Panc1 (cell line): ENCODE data around the gene CKB. TPM values are rescaled to one million over a fixed set of nuclear protein-coding genes. Genes with fewer than 3 reads are reported as not detected.

Source experiments
- ATAC-seq: fragments of 200-7000 bp; cut with Tn5 transposase; 2 replicates; pipeline ENCODE4 v1.9.1; 2020; ENCODE audit warnings: mild to moderate bottlenecking, moderate library complexity
- BruUV-seq: library from RNA; stranded (reverse); fragments of 400-500 nt; replicated peaks from 2 replicates; lab custom pipeline; 2021; lab: Mats Ljungman, UMichigan
- CTCF ChIA-PET: fragments of 300-600 bp; sonication (Branson Sonifier 250); formaldehyde crosslinking; loops from one replicate; lab custom pipeline; 2022; ENCODE audit warnings: antibody characterized with exemption; lab: Charles Lee
- POLR2A ChIA-PET: fragments of 300-600 bp; sonication (Branson Sonifier 250); formaldehyde crosslinking; loops from one replicate; lab custom pipeline; 2022; ENCODE audit warnings: antibody characterized with exemption; lab: Charles Lee
- DNase-seq: peaks from one replicate; pipeline ENCODE4 v3.0.0-alpha.2; 2010; ENCODE audit warnings: low read depth, low spot score
- H3K27ac ChIP-seq: 2 replicates; pipeline ENCODE4 v1.5.1; 2011; ENCODE audit warnings: mild to moderate bottlenecking, low read length, inconsistent platforms
- H3K27me3 ChIP-seq: fragments of 200-500 bp; sonication (Bioruptor generic); 2 replicates; pipeline ENCODE4 v1.6.0; 2014; ENCODE audit warnings: low read length, inconsistent platforms; ENCODE audit not compliant: control insufficient read depth, insufficient read depth
- H3K36me3 ChIP-seq: fragments of 200-500 bp; sonication (Bioruptor generic); 2 replicates; pipeline ENCODE4 v1.5.1; 2014; ENCODE audit warnings: inconsistent platforms, mild to moderate bottlenecking, low read length, moderate library complexity; ENCODE audit not compliant: control insufficient read depth, insufficient read depth
- H3K4me1 ChIP-seq: 2 replicates; pipeline ENCODE4 v1.5.1; 2011; ENCODE audit warnings: inconsistent platforms, mild to moderate bottlenecking, low read length, moderate library complexity; ENCODE audit not compliant: control insufficient read depth, insufficient read depth
- H3K4me3 ChIP-seq, 2 experiments: 2 replicates each; pipeline ENCODE4 v1.5.1; 2011 to 2012; ENCODE audit warnings: low read depth in 2 of 2, low read length in 2 of 2, mild to moderate bottlenecking in 2 of 2, inconsistent platforms in 1 of 2, moderate library complexity in 1 of 2
- H3K9me3 ChIP-seq: fragments of 200-500 bp; sonication (Bioruptor generic); 2 replicates; pipeline ENCODE4 v1.5.1; 2014; ENCODE audit warnings: low read depth, mild to moderate bottlenecking, inconsistent platforms, low read length, moderate library complexity; ENCODE audit not compliant: control insufficient read depth, insufficient read depth
- POLR2AphosphoS5 ChIP-seq: IDR thresholded peaks from 2 replicates; pipeline ENCODE4 v1.6.1; 2012; ENCODE audit warnings: mild to moderate bottlenecking, low read depth, low read length, moderate library complexity
- SIN3A ChIP-seq: IDR thresholded peaks from 2 replicates; pipeline ENCODE4 v1.6.1; 2012; ENCODE audit warnings: low read depth, mild to moderate bottlenecking, low read length, moderate library complexity, borderline replicate concordance; ENCODE audit not compliant: insufficient read depth
- TCF7L2 ChIP-seq: IDR thresholded peaks from 2 replicates; pipeline ENCODE4 v1.6.1; 2011; ENCODE audit warnings: mild to moderate bottlenecking, low read depth, low read length, inconsistent platforms
- in situ Hi-C: cut with HindIII; loops from 2 replicates; pipeline ENCODE4 v1.10.0; 2016; ENCODE audit warnings: low sequenced_read_pairs, low pct_unique_long_range_greater_than_20kb
- intact Hi-C: fragments of 100-400 bp; cut with micrococcal nuclease; formaldehyde crosslinking; loops from one replicate; pipeline ENCODE4 v1.10.0; 2022; ENCODE audit not compliant: unreplicated experiment
- total RNA-seq: library from RNA; stranded (reverse); gene quantifications from one replicate; pipeline ENCODE4 v1.2.1, GENCODE V29; 2021; ENCODE audit not compliant: unreplicated experiment
- TF ChIP-seq, protein P1 (sequence below): fragments of 450-650 bp; IDR thresholded peaks from 2 replicates; pipeline ENCODE4 v1.5.1; 2017; ENCODE audit warnings: mild to moderate bottlenecking
- TF ChIP-seq, protein P2 (sequence below), 2 experiments: IDR thresholded peaks; 2 replicates each; pipeline ENCODE4 v1.6.1; 2011 to 2012; ENCODE audit warnings: low read depth in 2 of 2, control low read depth in 1 of 2, low read length in 1 of 2, mild to moderate bottlenecking in 1 of 2, moderate library complexity in 1 of 2; ENCODE audit not compliant: insufficient read depth in 1 of 2

Gene CKB
- total RNA-seq, 1 experiment from 2014 or later, result 436 TPM

DNA sequence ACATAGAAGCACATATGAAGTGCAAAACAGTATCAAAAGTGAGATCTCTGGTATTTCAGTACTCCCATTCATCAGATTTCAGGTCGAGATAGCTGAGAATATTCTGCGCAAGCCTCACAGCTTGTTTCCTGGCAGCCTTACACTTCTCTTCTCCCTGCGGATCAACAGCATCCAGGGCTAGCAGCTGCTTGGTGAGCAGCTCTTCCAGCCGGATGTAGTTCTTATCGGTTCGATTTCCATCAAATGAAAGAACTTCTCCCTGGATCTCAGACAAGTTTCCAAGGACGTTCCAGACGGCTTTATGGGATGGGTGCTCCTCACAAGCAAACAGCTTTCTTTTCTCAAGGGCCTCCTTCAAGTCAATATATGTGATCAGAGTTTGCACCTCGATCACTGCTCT lies 37.1 kb upstream of the CKB start:
- TSS peak; percentile 63 for BruUV-seq

DNA sequence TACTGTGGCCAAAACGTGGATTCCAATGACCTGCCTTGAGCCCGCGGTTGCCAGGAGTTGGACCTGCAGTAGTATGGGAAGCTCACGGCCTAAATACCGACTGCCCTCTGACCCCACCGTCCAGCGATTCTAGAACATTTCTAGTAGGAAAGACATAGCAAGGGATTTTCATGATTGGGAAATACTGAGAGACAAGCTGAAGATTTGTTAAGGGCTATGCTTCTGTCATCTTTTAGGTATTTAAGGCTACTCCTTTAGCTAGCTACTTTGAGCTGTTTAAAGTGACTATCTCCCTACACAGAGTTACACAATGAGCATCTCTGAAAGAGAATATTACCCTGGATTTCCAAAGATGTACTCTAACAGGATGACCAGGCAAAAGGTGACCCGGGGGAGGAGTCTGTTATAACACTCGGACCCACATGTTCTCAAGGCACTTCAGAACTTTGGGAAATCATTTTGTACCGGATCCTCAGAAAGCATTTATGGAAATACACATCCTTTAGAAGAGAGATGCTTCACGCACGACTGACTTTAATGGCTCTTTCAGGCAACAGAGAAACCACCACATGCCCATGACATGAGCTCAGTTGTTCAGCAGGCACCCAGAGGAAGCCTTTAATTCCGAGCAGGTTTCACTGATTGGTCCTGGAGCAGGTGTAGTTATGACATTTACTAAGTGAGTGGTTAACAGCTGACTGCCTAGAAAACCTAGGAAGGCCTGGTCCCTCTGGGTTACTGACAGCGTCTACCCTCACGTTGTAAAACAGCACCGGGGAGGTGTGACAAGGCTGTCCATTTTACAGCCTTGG lies 35.6 kb upstream of the CKB start:
- ATAC-seq (no peak), DNase-seq (no peak)
- no TSS peak for BruUV-seq
- POLR2A ChIA-PET, result interaction anchor here (0.6 to 1.0 kb wide), 2 partner anchors 30 to 37 kb away, joined by 3 to 4 read pairs; no protein-coding TSS in a partner anchor
- CTCF ChIA-PET, result no interaction called here
- peaks cover 42% of the 10 kb centered on the region for H3K4me1 ChIP-seq
- TF ChIP-seq, protein P1, sequence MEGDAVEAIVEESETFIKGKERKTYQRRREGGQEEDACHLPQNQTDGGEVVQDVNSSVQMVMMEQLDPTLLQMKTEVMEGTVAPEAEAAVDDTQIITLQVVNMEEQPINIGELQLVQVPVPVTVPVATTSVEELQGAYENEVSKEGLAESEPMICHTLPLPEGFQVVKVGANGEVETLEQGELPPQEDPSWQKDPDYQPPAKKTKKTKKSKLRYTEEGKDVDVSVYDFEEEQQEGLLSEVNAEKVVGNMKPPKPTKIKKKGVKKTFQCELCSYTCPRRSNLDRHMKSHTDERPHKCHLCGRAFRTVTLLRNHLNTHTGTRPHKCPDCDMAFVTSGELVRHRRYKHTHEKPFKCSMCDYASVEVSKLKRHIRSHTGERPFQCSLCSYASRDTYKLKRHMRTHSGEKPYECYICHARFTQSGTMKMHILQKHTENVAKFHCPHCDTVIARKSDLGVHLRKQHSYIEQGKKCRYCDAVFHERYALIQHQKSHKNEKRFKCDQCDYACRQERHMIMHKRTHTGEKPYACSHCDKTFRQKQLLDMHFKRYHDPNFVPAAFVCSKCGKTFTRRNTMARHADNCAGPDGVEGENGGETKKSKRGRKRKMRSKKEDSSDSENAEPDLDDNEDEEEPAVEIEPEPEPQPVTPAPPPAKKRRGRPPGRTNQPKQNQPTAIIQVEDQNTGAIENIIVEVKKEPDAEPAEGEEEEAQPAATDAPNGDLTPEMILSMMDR, result no peak
- no peak for TF ChIP-seq POLR2AphosphoS5
- TF ChIP-seq, protein P2, sequence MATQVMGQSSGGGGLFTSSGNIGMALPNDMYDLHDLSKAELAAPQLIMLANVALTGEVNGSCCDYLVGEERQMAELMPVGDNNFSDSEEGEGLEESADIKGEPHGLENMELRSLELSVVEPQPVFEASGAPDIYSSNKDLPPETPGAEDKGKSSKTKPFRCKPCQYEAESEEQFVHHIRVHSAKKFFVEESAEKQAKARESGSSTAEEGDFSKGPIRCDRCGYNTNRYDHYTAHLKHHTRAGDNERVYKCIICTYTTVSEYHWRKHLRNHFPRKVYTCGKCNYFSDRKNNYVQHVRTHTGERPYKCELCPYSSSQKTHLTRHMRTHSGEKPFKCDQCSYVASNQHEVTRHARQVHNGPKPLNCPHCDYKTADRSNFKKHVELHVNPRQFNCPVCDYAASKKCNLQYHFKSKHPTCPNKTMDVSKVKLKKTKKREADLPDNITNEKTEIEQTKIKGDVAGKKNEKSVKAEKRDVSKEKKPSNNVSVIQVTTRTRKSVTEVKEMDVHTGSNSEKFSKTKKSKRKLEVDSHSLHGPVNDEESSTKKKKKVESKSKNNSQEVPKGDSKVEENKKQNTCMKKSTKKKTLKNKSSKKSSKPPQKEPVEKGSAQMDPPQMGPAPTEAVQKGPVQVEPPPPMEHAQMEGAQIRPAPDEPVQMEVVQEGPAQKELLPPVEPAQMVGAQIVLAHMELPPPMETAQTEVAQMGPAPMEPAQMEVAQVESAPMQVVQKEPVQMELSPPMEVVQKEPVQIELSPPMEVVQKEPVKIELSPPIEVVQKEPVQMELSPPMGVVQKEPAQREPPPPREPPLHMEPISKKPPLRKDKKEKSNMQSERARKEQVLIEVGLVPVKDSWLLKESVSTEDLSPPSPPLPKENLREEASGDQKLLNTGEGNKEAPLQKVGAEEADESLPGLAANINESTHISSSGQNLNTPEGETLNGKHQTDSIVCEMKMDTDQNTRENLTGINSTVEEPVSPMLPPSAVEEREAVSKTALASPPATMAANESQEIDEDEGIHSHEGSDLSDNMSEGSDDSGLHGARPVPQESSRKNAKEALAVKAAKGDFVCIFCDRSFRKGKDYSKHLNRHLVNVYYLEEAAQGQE (IDR thresholded peaks at IDR 0.05; ENCODE audit: insufficient read depth in 1 of 2, low read depth in 2 of 2, low read length in 1 of 2), result no peak
- no peak for TF ChIP-seq SIN3A
- TF ChIP-seq TCF7L2, result no peak
- no peak overlapping the region for H3K4me3 ChIP-seq
- intact Hi-C loops, result no loop called here
- in situ Hi-C loops, result no loop called here
- no peaks in the 10 kb centered on the region for H3K27me3 ChIP-seq
- H3K9me3 ChIP-seq, result no peaks in the 10 kb centered on the region
- peaks cover 22% of the 10 kb centered on the region for H3K36me3 ChIP-seq
- peak overlapping the region; percentile 39; the same call in 1 of the 2 replicates for H3K27ac ChIP-seq

More for the DNA sequence above, 37.1 kb upstream of the CKB start:
- no peaks in the 10 kb centered on the region for H3K9me3 ChIP-seq
- ATAC-seq (no peak), DNase-seq (no peak)
- TF ChIP-seq, protein P1, result no peak
- TF ChIP-seq POLR2AphosphoS5, result no peak
- TF ChIP-seq, protein P2 (IDR thresholded peaks at IDR 0.05; ENCODE audit: insufficient read depth in 1 of 2, low read depth in 2 of 2, low read length in 1 of 2), result no peak
- TF ChIP-seq TCF7L2, result no peak
- no peak for TF ChIP-seq SIN3A
- H3K27me3 ChIP-seq, result no peaks in the 10 kb centered on the region
- H3K27ac ChIP-seq, result peak overlapping the region; percentile 12; the same call in 1 of the 2 replicates
- in situ Hi-C loops (no loop called here), intact Hi-C loops (no loop called here)
- H3K4me3 ChIP-seq, result no peak overlapping the region
- ChIA-PET POLR2A (no interaction called here), CTCF (no interaction called here)
- H3K36me3 ChIP-seq, result peaks cover 25% of the 10 kb centered on the region
- H3K4me1 ChIP-seq, result peaks cover 42% of the 10 kb centered on the region
